HepG2 (cell line): Measurements from ENCODE around the gene BIRC2. TPM values are rescaled to one million over a fixed set of nuclear protein-coding genes. Genes with fewer than 3 reads are reported as not detected.

Experiments
- GABPA ChIP-seq, 2 experiments: IDR thresholded peaks; 2 replicates each; pipeline ENCODE4 v1.6.1; 2011 to 2016; ENCODE audit warnings: low read depth in 2 of 2, low read length in 1 of 2, missing biosample characterization in 1 of 2, missing genetic modification characterization in 1 of 2
- HMGA1 ChIP-seq: sonication (generic); formaldehyde crosslinking; conservative IDR thresholded peaks from 2 replicates; pipeline ENCODE4 v1.4.0; 2020; ENCODE audit warnings: missing genetic modification reagents
- KDM6A ChIP-seq: IDR thresholded peaks from 2 replicates; pipeline ENCODE4 v1.6.1; 2016; ENCODE audit warnings: low read depth
- KLF13 ChIP-seq: sonication (generic); formaldehyde crosslinking; IDR thresholded peaks from 2 replicates; pipeline ENCODE4 v1.4.0; 2020; ENCODE audit warnings: mild to moderate bottlenecking, missing genetic modification reagents
- KMT2B ChIP-seq: IDR thresholded peaks from 2 replicates; pipeline ENCODE4 v1.6.1; 2016; ENCODE audit warnings: missing genetic modification reagents, missing compliant biosample characterization
- MTA3 ChIP-seq: sonication (generic); formaldehyde crosslinking; IDR thresholded peaks from 2 replicates; pipeline ENCODE4 v1.4.0; 2020; ENCODE audit warnings: missing genetic modification reagents
- NCOA5 ChIP-seq: sonication (generic); formaldehyde crosslinking; IDR thresholded peaks from 2 replicates; pipeline ENCODE4 v1.4.0; 2020; ENCODE audit warnings: missing genetic modification reagents
- RORA ChIP-seq: sonication (generic); formaldehyde crosslinking; IDR thresholded peaks from 2 replicates; pipeline ENCODE4 v1.5.0; 2020; ENCODE audit warnings: mild to moderate bottlenecking, missing genetic modification reagents, moderate library complexity
- SP4 ChIP-seq: sonication (generic); formaldehyde crosslinking; IDR thresholded peaks from 2 replicates; pipeline ENCODE4 v1.8.1; 2023; ENCODE audit warnings: mild to moderate bottlenecking, missing genetic modification reagents
- SUZ12 ChIP-seq: fragments of 150-350 bp; IDR thresholded peaks from 2 replicates; pipeline ENCODE4 v1.6.1; 2014; ENCODE audit warnings: low read depth, low read length
- TRIM24 ChIP-seq: sonication (generic); formaldehyde crosslinking; IDR thresholded peaks from 2 replicates; pipeline ENCODE4 v1.8.0; 2022; ENCODE audit warnings: mild to moderate bottlenecking, missing genetic modification reagents
- ZFP62 ChIP-seq: sonication (generic); formaldehyde crosslinking; IDR thresholded peaks from 2 replicates; pipeline ENCODE4 v1.4.0; 2020; ENCODE audit warnings: missing genetic modification reagents
- ZMYM2 ChIP-seq: sonication (generic); formaldehyde crosslinking; IDR thresholded peaks from 2 replicates; pipeline ENCODE4 v1.8.0; 2022; ENCODE audit warnings: mild to moderate bottlenecking, missing genetic modification reagents
- ZMYM4 ChIP-seq: sonication (generic); formaldehyde crosslinking; IDR thresholded peaks from 2 replicates; pipeline ENCODE4 v1.8.1; 2023; ENCODE audit warnings: mild to moderate bottlenecking, missing genetic modification reagents
- ZNF260 ChIP-seq: sonication (generic); formaldehyde crosslinking; IDR thresholded peaks from 2 replicates; pipeline ENCODE4 v1.4.0; 2020; ENCODE audit warnings: missing genetic modification reagents, low read depth, mild to moderate bottlenecking, borderline replicate concordance
- ZNF333 ChIP-seq: sonication (generic); formaldehyde crosslinking; IDR thresholded peaks from 2 replicates; pipeline ENCODE4 v1.4.0; 2020; ENCODE audit warnings: mild to moderate bottlenecking, missing genetic modification reagents, borderline replicate concordance
- ZNF367 ChIP-seq: sonication (generic); formaldehyde crosslinking; IDR thresholded peaks from 2 replicates; pipeline ENCODE4 v1.4.0; 2020; ENCODE audit warnings: missing genetic modification reagents, borderline replicate concordance
- ZNF430 ChIP-seq: sonication (generic); formaldehyde crosslinking; IDR thresholded peaks from 2 replicates; pipeline ENCODE4 v1.9.0; 2021; ENCODE audit warnings: mild to moderate bottlenecking, missing genetic modification reagents
- ZNF562 ChIP-seq: sonication (generic); formaldehyde crosslinking; IDR thresholded peaks from 2 replicates; pipeline ENCODE4 v1.8.0; 2022; ENCODE audit warnings: missing genetic modification reagents, borderline replicate concordance
- ZNF629 ChIP-seq: sonication (generic); formaldehyde crosslinking; conservative IDR thresholded peaks from 2 replicates; pipeline ENCODE4 v1.5.0; 2020; ENCODE audit warnings: missing genetic modification reagents
- ZNF747 ChIP-seq: sonication (generic); formaldehyde crosslinking; IDR thresholded peaks from 2 replicates; pipeline ENCODE4 v1.8.1; 2023; ENCODE audit warnings: missing genetic modification reagents, mild to moderate bottlenecking, borderline replicate concordance
- ZNF879 ChIP-seq: sonication (generic); formaldehyde crosslinking; IDR thresholded peaks from 2 replicates; pipeline ENCODE4 v1.8.1; 2023; ENCODE audit warnings: missing genetic modification reagents
- polyA plus RNA-seq, 8 experiments: library from polyadenylated mRNA; depleted of rRNA in 3 of 8; stranded (reverse) in 7 of 8; unstranded in 1 of 8; fragments of >200 nt; fragmentation: Illumina TruSeq in 4 of 8; extraction: Trizol in 4 of 8; gene quantifications; 2 replicates each; pipeline versions ENCODE4 v1.2.1 to v1.2.3, GENCODE V29; 2011 to 2016; ENCODE audit warnings: low read depth in 4 of 8, missing spikeins in 1 of 8, mixed read lengths in 1 of 8; ENCODE audit not compliant: insufficient read depth in 1 of 8
- total RNA-seq, 5 experiments: library from RNA; depleted of rRNA; stranded (reverse); fragments of >200 nt; fragmentation: Illumina TruSeq; extraction: Trizol; gene quantifications; 2 replicates each; pipeline ENCODE4 v1.2.3, GENCODE V29; 2016; ENCODE audit warnings: low read depth in 1 of 5
- TF ChIP-seq, protein P1 (sequence below): IDR thresholded peaks from 2 replicates; pipeline ENCODE4 v1.6.1; 2016; ENCODE audit warnings: mild to moderate bottlenecking, missing biosample characterization, missing genetic modification reagents
- TF ChIP-seq, protein P2 (sequence below): sonication (generic); formaldehyde crosslinking; IDR thresholded peaks from 2 replicates; pipeline ENCODE4 v1.4.0; 2020; ENCODE audit warnings: missing genetic modification reagents
- TF ChIP-seq, protein P3 (sequence below), 2 experiments: IDR thresholded peaks; 2 replicates each; pipeline ENCODE4 v1.6.1; 2011 to 2012; ENCODE audit warnings: low read length in 2 of 2, borderline replicate concordance in 1 of 2, low read depth in 1 of 2, mild to moderate bottlenecking in 1 of 2, moderate library complexity in 1 of 2

Gene BIRC2
- total and polyA plus RNA-seq, 2 of the 13 experiments (the other 11 are each of a cell fraction or from before 2014, with no cell fraction given): 61.7 to 62.2 TPM

DNA sequence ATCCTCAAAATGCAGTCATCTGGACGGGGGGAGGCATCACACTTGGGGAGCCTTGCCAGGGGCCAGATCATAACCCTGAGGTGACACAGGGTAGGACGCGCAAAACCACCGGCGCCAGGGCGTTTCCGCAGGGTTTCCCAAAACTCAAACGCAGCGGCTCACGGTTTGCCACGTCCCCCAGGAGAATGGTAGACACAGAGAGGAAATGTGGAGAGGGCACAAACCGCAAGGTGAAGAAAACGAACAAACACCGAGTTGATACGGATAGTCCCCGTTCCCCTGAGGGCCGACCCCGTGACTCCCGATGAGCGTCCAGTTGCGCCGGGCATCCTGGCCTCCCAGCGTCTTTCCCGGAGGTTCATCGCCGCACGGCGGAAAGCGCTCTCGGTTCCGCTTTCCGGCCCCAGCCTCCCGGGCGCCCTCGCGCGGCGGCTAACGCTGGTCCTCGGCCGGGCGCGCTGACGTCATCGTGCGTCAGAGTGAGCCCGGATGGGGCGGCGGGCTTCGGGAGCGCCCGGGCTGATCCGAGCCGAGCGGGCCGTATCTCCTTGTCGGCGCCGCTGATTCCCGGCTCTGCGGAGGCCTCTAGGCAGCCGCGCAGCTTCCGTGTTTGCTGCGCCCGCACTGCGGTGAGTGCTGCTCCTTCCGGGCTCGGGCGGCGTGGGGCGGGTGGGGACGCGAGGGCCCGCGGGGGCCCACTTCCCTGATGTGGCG lies at the start of gene BIRC2 (continued):
- TF ChIP-seq, protein P1, sequence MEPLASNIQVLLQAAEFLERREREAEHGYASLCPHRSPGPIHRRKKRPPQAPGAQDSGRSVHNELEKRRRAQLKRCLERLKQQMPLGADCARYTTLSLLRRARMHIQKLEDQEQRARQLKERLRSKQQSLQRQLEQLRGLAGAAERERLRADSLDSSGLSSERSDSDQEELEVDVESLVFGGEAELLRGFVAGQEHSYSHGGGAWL (CRISPR knock-in tag): peak; percentile 78; the same call in 1 of the 2 replicates
- TF ChIP-seq SP4 (CRISPR knock-in tag): no peak; the same call in 1 of the 2 replicates
- peak; percentile 22; the same call in 1 of the 2 replicates for TF ChIP-seq ZNF747 (CRISPR knock-in tag)
- no peak for TF ChIP-seq ZFP62
- no peak for TF ChIP-seq KLF13 (CRISPR knock-in tag)
- no peak for TF ChIP-seq ZNF879 (CRISPR knock-in tag)
- no peak for TF ChIP-seq KDM6A
- TF ChIP-seq, protein P2, sequence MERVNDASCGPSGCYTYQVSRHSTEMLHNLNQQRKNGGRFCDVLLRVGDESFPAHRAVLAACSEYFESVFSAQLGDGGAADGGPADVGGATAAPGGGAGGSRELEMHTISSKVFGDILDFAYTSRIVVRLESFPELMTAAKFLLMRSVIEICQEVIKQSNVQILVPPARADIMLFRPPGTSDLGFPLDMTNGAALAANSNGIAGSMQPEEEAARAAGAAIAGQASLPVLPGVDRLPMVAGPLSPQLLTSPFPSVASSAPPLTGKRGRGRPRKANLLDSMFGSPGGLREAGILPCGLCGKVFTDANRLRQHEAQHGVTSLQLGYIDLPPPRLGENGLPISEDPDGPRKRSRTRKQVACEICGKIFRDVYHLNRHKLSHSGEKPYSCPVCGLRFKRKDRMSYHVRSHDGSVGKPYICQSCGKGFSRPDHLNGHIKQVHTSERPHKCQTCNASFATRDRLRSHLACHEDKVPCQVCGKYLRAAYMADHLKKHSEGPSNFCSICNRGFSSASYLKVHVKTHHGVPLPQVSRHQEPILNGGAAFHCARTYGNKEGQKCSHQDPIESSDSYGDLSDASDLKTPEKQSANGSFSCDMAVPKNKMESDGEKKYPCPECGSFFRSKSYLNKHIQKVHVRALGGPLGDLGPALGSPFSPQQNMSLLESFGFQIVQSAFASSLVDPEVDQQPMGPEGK (CRISPR knock-in tag): no peak; the same call in 1 of the 2 replicates
- TF ChIP-seq MTA3: no peak
- TF ChIP-seq, protein P3, sequence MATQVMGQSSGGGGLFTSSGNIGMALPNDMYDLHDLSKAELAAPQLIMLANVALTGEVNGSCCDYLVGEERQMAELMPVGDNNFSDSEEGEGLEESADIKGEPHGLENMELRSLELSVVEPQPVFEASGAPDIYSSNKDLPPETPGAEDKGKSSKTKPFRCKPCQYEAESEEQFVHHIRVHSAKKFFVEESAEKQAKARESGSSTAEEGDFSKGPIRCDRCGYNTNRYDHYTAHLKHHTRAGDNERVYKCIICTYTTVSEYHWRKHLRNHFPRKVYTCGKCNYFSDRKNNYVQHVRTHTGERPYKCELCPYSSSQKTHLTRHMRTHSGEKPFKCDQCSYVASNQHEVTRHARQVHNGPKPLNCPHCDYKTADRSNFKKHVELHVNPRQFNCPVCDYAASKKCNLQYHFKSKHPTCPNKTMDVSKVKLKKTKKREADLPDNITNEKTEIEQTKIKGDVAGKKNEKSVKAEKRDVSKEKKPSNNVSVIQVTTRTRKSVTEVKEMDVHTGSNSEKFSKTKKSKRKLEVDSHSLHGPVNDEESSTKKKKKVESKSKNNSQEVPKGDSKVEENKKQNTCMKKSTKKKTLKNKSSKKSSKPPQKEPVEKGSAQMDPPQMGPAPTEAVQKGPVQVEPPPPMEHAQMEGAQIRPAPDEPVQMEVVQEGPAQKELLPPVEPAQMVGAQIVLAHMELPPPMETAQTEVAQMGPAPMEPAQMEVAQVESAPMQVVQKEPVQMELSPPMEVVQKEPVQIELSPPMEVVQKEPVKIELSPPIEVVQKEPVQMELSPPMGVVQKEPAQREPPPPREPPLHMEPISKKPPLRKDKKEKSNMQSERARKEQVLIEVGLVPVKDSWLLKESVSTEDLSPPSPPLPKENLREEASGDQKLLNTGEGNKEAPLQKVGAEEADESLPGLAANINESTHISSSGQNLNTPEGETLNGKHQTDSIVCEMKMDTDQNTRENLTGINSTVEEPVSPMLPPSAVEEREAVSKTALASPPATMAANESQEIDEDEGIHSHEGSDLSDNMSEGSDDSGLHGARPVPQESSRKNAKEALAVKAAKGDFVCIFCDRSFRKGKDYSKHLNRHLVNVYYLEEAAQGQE (IDR thresholded peaks at IDR 0.05; ENCODE audit: borderline replicate concordance in 1 of 2, low read depth in 1 of 2, low read length in 2 of 2): 0 out of 4 replicates have a peak, but pooled peaks of 1 of the 2 experiments have one; percentile 30
- TF ChIP-seq ZNF333 (CRISPR knock-in tag): peak; percentile 78; the same call in 1 of the 2 replicates
- TF ChIP-seq RORA (CRISPR knock-in tag): no peak
- no peak for TF ChIP-seq ZNF260 (CRISPR knock-in tag)
- no peak for TF ChIP-seq ZNF562 (CRISPR knock-in tag)
- TF ChIP-seq ZMYM2 (CRISPR knock-in tag): peak; percentile 91
- TF ChIP-seq SUZ12: no peak
- peak; percentile 95 for TF ChIP-seq ZNF430 (CRISPR knock-in tag)
- TF ChIP-seq ZNF629 (CRISPR knock-in tag): no peak; the same call in 1 of the 2 replicates
- TF ChIP-seq GABPA (IDR thresholded peaks at IDR 0.05; ENCODE audit: low read depth, low read length): peak; percentile 63
- peak; percentile 70 for TF ChIP-seq GABPA (CRISPR knock-in tag; IDR thresholded peaks at IDR 0.05; ENCODE audit: low read depth)
- TF ChIP-seq KMT2B (CRISPR knock-in tag): peak; percentile 92
- TF ChIP-seq ZMYM4 (CRISPR knock-in tag): peak; percentile 96
- TF ChIP-seq NCOA5 (CRISPR knock-in tag): no peak
- TF ChIP-seq TRIM24: no peak
- TF ChIP-seq ZNF367 (CRISPR knock-in tag): 0 out of 2 replicates have a peak, but pooled peaks have one; percentile 55
- no peak for TF ChIP-seq HMGA1 (CRISPR knock-in tag)
